K562 (cell line): Measurements from ENCODE around the gene MRPL4. TPM values are rescaled to one million over a fixed set of nuclear protein-coding genes. Genes with fewer than 3 reads are reported as not detected.

Experiments used
- CCNT2 ChIP-seq: IDR thresholded peaks from 2 replicates; pipeline ENCODE4 v1.6.1; 2011; ENCODE audit warnings: borderline replicate concordance, low read depth, mild to moderate bottlenecking, moderate library complexity, mixed read lengths, low read length; ENCODE audit not compliant: insufficient read length; ENCODE audit errors: extremely low read depth
- DNMT1 ChIP-seq: fragments of 450-650 bp; IDR thresholded peaks from 2 replicates; pipeline ENCODE4 v1.6.1; 2016; ENCODE audit warnings: antibody characterized with exemption, mild to moderate bottlenecking
- FOXP1 ChIP-seq: sonication (generic); formaldehyde crosslinking; IDR thresholded peaks from 2 replicates; pipeline ENCODE4 v1.8.0; 2022; ENCODE audit warnings: mild to moderate bottlenecking, missing genetic modification reagents
- IFI16 ChIP-seq: fragments of 250-450 bp; sonication (Bioruptor Pico); IDR thresholded peaks from 2 replicates; pipeline ENCODE4 v2.1.2; 2022; ENCODE audit warnings: mild to moderate bottlenecking, inconsistent platforms
- JUNB ChIP-seq: fragments of 450-650 bp; formaldehyde crosslinking; conservative IDR thresholded peaks from 2 replicates; pipeline ENCODE4 v1.4.0; 2020; ENCODE audit warnings: mild to moderate bottlenecking
- KDM5B ChIP-seq: fragments of 200-600 bp; sonication (generic); IDR thresholded peaks from 2 replicates; pipeline ENCODE4 v1.6.1; 2012; ENCODE audit warnings: low read depth, mild to moderate bottlenecking, moderate library complexity, low read length, control low read depth, inconsistent platforms; ENCODE audit not compliant: insufficient replicate concordance
- NR1H2 ChIP-seq: sonication (generic); formaldehyde crosslinking; IDR thresholded peaks from 2 replicates; pipeline ENCODE4 v1.4.0; 2020; ENCODE audit warnings: mild to moderate bottlenecking, missing genetic modification reagents
- RNF2 ChIP-seq: sonication (generic); IDR thresholded peaks from 2 replicates; pipeline ENCODE4 v1.6.1; 2016
- SETDB1 ChIP-seq: IDR thresholded peaks from one replicate; pipeline ENCODE4 v1.6.1; 2012; ENCODE audit warnings: low read length, control low read depth, inconsistent platforms
- TBL1XR1 ChIP-seq, 2 experiments: IDR thresholded peaks; 2 replicates each; pipeline ENCODE4 v1.6.1; 2012; ENCODE audit warnings: improper control_type of control experiment in 2 of 2, low read length in 2 of 2, mild to moderate bottlenecking in 1 of 2
- XRCC5 ChIP-seq: fragments of 200-400 bp; formaldehyde crosslinking; IDR thresholded peaks from 2 replicates; pipeline ENCODE4 v1.6.1; 2017; ENCODE audit warnings: low read depth, mild to moderate bottlenecking, low read length
- ZNF143 ChIP-seq: sonication (generic); formaldehyde crosslinking; IDR thresholded peaks from 2 replicates; pipeline ENCODE4 v1.9.0; 2022; ENCODE audit warnings: mild to moderate bottlenecking, missing genetic modification reagents
- ZNF146 ChIP-seq: IDR thresholded peaks from one replicate; pipeline ENCODE4 v1.6.1; 2018; ENCODE audit warnings: missing compliant biosample characterization; ENCODE audit not compliant: unreplicated experiment
- ZNF197 ChIP-seq: fragments of 200-800 bp; sonication (Bioruptor generic); IDR thresholded peaks from 2 replicates; pipeline ENCODE4 v1.6.1; 2016; ENCODE audit warnings: low read depth, missing genetic modification characterization, missing compliant biosample characterization
- ZNF217 ChIP-seq: sonication (generic); formaldehyde crosslinking; IDR thresholded peaks from 2 replicates; pipeline ENCODE4 v1.8.0; 2022; ENCODE audit warnings: mild to moderate bottlenecking, missing genetic modification reagents
- ZNF354B ChIP-seq: fragments of 250-450 bp; sonication (Bioruptor Pico); IDR thresholded peaks from 2 replicates; pipeline ENCODE4 v1.4.0; 2020
- polyA plus RNA-seq, 8 experiments: library from polyadenylated mRNA; depleted of rRNA in 4 of 8; stranded (reverse) in 5 of 8; unstranded in 3 of 8; fragments of >200 nt; fragmentation: Nextera tagmentation in 2 of 8; fragmentation: Illumina TruSeq in 1 of 8; extraction: Ambion mirVana in 2 of 8; extraction: Trizol in 1 of 8; gene quantifications; 2 replicates each; pipeline versions ENCODE4 v1.2.1 to v1.2.3, GENCODE V29; 2011 to 2014; ENCODE audit warnings: inconsistent platforms in 1 of 8, missing spikeins in 1 of 8
- total RNA-seq, 7 experiments: library from RNA; depleted of rRNA in 6 of 7; stranded (reverse); fragments of >200 nt in 6 of 7; fragmentation: Illumina TruSeq in 2 of 7; extraction: Trizol in 2 of 7; gene quantifications; 2 replicates each; pipeline versions ENCODE4 v1.2.1 to v1.2.3, GENCODE V29; 2011 to 2021; ENCODE audit warnings: low replicate concordance in 1 of 7
- TF ChIP-seq, protein P1 (sequence below): sonication (generic); formaldehyde crosslinking; IDR thresholded peaks from 2 replicates; pipeline ENCODE4 v1.8.0; 2022; ENCODE audit warnings: mild to moderate bottlenecking, missing genetic modification reagents
- TF ChIP-seq, protein P2 (sequence below): sonication (generic); formaldehyde crosslinking; IDR thresholded peaks from 2 replicates; pipeline ENCODE4 v1.8.1; 2023; ENCODE audit warnings: mild to moderate bottlenecking, missing genetic modification reagents
- TF ChIP-seq, protein P3 (sequence below): fragments of 250-450 bp; sonication (Bioruptor Pico); IDR thresholded peaks from 2 replicates; pipeline ENCODE4 v1.8.0; 2021; ENCODE audit warnings: moderate library complexity, mild to moderate bottlenecking, inconsistent platforms
- TF ChIP-seq, protein P4 (sequence below): sonication (generic); formaldehyde crosslinking; IDR thresholded peaks from 2 replicates; pipeline ENCODE4 v1.8.1; 2023; ENCODE audit warnings: mild to moderate bottlenecking, missing genetic modification reagents

The MRPL4 gene
- total and polyA plus RNA-seq, 9 of the 15 experiments (the other 6 are each of a cell fraction or from before 2014, with no cell fraction given): 1.4 to 239 (median 64.9) TPM

DNA sequence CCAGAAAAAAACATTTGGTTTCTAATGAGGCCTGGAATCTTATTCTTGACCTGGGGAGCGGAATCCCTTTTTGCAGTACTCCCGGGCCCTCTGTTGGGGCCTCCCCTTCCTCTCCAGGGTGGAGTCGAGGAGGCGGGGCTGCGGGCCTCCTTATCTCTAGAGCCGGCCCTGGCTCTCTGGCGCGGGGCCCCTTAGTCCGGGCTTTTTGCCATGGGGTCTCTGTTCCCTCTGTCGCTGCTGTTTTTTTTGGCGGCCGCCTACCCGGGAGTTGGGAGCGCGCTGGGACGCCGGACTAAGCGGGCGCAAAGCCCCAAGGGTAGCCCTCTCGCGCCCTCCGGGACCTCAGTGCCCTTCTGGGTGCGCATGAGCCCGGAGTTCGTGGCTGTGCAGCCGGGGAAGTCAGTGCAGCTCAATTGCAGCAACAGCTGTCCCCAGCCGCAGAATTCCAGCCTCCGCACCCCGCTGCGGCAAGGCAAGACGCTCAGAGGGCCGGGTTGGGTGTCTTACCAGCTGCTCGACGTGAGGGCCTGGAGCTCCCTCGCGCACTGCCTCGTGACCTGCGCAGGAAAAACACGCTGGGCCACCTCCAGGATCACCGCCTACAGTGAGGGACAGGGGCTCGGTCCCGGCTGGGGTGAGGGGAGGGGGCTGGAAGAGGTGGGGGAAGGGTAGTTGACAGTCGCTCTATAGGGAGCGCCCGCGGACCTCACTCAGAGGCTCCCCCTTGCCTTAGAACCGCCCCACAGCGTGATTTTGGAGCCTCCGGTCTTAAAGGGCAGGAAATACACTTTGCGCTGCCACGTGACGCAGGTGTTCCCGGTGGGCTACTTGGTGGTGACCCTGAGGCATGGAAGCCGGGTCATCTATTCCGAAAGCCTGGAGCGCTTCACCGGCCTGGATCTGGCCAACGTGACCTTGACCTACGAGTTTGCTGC lies 35.1 kb downstream of the MRPL4 start, which contains the start of gene ICAM4 (continued):
- no peak for TF ChIP-seq SETDB1
- TF ChIP-seq, protein P1, sequence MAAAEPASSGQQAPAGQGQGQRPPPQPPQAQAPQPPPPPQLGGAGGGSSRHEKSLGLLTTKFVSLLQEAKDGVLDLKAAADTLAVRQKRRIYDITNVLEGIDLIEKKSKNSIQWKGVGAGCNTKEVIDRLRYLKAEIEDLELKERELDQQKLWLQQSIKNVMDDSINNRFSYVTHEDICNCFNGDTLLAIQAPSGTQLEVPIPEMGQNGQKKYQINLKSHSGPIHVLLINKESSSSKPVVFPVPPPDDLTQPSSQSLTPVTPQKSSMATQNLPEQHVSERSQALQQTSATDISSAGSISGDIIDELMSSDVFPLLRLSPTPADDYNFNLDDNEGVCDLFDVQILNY (CRISPR knock-in tag): peak; percentile 82
- no peak for TF ChIP-seq DNMT1
- TF ChIP-seq ZNF354B (CRISPR knock-in tag): no peak
- peak; percentile 54 for TF ChIP-seq ZNF143
- TF ChIP-seq, protein P2, sequence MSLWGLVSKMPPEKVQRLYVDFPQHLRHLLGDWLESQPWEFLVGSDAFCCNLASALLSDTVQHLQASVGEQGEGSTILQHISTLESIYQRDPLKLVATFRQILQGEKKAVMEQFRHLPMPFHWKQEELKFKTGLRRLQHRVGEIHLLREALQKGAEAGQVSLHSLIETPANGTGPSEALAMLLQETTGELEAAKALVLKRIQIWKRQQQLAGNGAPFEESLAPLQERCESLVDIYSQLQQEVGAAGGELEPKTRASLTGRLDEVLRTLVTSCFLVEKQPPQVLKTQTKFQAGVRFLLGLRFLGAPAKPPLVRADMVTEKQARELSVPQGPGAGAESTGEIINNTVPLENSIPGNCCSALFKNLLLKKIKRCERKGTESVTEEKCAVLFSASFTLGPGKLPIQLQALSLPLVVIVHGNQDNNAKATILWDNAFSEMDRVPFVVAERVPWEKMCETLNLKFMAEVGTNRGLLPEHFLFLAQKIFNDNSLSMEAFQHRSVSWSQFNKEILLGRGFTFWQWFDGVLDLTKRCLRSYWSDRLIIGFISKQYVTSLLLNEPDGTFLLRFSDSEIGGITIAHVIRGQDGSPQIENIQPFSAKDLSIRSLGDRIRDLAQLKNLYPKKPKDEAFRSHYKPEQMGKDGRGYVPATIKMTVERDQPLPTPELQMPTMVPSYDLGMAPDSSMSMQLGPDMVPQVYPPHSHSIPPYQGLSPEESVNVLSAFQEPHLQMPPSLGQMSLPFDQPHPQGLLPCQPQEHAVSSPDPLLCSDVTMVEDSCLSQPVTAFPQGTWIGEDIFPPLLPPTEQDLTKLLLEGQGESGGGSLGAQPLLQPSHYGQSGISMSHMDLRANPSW (CRISPR knock-in tag): no peak
- no peak for TF ChIP-seq ZNF197 (CRISPR knock-in tag)
- peak; percentile 56; the same call in 1 of the 2 replicates for TF ChIP-seq RNF2
- TF ChIP-seq NR1H2 (CRISPR knock-in tag): no peak
- TF ChIP-seq, protein P3, sequence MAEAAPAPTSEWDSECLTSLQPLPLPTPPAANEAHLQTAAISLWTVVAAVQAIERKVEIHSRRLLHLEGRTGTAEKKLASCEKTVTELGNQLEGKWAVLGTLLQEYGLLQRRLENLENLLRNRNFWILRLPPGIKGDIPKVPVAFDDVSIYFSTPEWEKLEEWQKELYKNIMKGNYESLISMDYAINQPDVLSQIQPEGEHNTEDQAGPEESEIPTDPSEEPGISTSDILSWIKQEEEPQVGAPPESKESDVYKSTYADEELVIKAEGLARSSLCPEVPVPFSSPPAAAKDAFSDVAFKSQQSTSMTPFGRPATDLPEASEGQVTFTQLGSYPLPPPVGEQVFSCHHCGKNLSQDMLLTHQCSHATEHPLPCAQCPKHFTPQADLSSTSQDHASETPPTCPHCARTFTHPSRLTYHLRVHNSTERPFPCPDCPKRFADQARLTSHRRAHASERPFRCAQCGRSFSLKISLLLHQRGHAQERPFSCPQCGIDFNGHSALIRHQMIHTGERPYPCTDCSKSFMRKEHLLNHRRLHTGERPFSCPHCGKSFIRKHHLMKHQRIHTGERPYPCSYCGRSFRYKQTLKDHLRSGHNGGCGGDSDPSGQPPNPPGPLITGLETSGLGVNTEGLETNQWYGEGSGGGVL (CRISPR knock-in tag): no peak
- TF ChIP-seq KDM5B: peak; percentile 23
- 0 out of 4 replicates have a peak, but pooled peaks of 1 of the 2 experiments have one; percentile 8 for TF ChIP-seq TBL1XR1 (IDR thresholded peaks at IDR 0.05; ENCODE audit: low read length in 2 of 2)
- no peak for TF ChIP-seq JUNB (CRISPR knock-in tag)
- peak; percentile 92 for TF ChIP-seq FOXP1 (CRISPR knock-in tag)
- TF ChIP-seq ZNF217 (CRISPR knock-in tag): no peak
- TF ChIP-seq ZNF146 (CRISPR knock-in tag): no peak
- TF ChIP-seq IFI16: no peak
- peak; percentile 90 for TF ChIP-seq CCNT2
- TF ChIP-seq, protein P4, sequence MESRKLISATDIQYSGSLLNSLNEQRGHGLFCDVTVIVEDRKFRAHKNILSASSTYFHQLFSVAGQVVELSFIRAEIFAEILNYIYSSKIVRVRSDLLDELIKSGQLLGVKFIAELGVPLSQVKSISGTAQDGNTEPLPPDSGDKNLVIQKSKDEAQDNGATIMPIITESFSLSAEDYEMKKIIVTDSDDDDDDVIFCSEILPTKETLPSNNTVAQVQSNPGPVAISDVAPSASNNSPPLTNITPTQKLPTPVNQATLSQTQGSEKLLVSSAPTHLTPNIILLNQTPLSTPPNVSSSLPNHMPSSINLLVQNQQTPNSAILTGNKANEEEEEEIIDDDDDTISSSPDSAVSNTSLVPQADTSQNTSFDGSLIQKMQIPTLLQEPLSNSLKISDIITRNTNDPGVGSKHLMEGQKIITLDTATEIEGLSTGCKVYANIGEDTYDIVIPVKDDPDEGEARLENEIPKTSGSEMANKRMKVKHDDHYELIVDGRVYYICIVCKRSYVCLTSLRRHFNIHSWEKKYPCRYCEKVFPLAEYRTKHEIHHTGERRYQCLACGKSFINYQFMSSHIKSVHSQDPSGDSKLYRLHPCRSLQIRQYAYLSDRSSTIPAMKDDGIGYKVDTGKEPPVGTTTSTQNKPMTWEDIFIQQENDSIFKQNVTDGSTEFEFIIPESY (CRISPR knock-in tag): no peak
- 0 out of 2 replicates have a peak, but pooled peaks have one; percentile 26 for TF ChIP-seq XRCC5
